GM18499 (cell line): ENCODE measurements around the gene PTPN1.

ENCODE experiments used
- ATAC-seq: cut with Tn5 transposase; IDR thresholded peaks from one replicate; pipeline ENCODE4 v1.9.1; 2021; ENCODE audit warnings: moderate number of reproducible peaks; ENCODE audit not compliant: insufficient read depth, unreplicated experiment

Gene PTPN1

GRCh38 chr20:50625986-50626677, 115.9 kb downstream of the PTPN1 start:
- ATAC-seq, result no peak

GRCh38 chr20:50627747-50628146, 117.6 kb downstream of the PTPN1 start:
- no peak for ATAC-seq

GRCh38 chr20:50628332-50628731, 118.1 kb downstream of the PTPN1 start:
- ATAC-seq, result no peak

GRCh38 chr20:50628853-50629669, 118.9 kb downstream of the PTPN1 start:
- ATAC-seq, result no peak

- ATAC-seq, result no peak
Observed at GRCh38 chr20:50629670-50630045, 119.5 kb downstream of the PTPN1 start.

GRCh38 chr20:50630578-50631263, 120.5 kb downstream of the PTPN1 start:
- ATAC-seq, result no peak

GRCh38 chr20:50632236-50632635, 122.1 kb downstream of the PTPN1 start:
- no peak for ATAC-seq

- no peak for ATAC-seq
Observed at GRCh38 chr20:50632701-50633100, 122.5 kb downstream of the PTPN1 start.

- ATAC-seq, result no peak
Observed at GRCh38 chr20:50633361-50633760, 123.2 kb downstream of the PTPN1 start.

- ATAC-seq, result no peak
Observed at GRCh38 chr20:50634191-50634590, 124.0 kb downstream of the PTPN1 start.
